ENCODE results near the gene ARSB.
"Not testable (repeated sequence)": the region's sequence is repeated elsewhere in the genome, so short reads cannot be mapped to it uniquely, and the experiment has no call there.

Gene ARSB

DNA sequence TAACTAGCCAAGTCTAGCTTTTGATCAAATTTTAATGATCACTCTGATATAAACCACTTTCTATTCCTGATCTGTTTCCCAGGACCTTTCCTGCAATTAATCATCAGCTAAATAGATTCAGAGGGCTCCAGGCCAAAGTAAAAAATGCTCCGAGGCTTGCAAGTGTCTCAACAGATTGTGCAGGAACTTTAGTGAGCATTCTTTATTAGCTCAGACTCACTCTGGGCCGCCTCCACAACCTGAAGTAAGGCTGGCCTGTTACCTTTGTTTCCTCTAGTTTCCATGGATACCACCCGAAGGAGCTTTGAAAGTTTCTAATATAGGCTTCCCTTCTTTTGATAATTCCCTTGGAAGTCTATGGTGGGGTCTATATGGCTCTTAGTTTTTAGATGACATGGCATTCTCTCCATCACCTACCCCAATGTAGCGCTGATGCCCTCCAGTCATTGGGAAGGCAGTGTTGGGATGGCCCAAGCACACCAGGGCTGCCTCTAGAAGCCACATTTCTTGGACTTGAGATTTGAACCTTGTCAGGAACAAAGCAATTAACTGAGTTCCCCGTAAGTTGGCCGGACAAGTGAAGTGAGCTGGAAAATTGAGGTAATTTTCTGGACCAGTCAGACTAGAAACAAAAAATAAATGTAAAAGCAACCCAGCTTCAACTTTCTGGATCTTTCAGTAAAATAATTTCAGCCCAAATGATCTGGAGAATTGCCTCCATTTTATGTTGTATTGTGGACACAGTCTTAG, 238.9 kb downstream of the ARSB start:
- no peak for FAIRE-seq

DNA sequence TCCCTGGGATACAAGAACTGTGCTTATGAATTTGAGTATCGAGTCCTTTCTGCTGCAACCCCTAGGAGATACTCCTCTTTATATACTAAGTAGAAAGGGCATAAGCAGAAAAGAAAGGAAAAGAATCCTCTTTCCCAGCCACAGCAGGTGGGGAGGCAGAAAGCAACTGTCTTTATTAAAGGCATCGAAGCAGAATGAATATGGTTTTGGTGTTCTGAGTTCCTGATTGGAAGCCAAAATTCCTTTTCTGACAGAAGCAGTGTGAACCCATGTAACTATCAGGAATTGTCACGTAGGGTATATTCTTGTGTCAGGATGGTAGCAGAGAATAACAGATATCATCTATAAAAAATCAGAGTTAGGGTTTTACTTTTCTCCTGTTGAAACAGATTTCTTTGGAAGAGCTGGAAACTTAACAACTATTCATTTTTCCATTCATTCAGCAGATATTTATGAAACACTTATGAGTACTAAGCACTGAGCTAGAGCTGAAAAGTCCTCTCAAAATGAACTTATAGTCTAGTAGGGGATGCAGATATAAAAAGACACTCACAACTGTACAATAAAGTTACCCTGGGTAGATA, 240.1 kb downstream of the ARSB start:
- no peak for FAIRE-seq

DNA sequence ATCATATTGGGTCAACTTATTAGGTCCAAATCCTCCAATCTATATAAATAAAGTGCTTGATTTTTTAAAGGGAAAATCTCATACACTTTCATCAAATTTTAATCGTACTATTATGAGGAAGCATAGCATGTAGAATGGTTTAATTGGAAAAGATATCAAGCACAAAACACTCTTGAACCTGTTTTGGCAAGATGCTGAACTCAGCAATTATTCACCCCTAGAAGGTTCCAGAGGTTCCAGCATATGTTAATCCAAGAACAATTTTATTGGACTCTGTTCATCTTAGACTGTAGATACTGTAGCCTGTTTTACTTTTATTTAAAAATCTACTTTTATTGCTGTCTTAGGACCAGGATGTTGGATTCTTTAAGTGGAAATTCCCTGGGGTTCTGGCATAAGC, 244.1 kb downstream of the ARSB start:
- FAIRE-seq, result no peak

DNA sequence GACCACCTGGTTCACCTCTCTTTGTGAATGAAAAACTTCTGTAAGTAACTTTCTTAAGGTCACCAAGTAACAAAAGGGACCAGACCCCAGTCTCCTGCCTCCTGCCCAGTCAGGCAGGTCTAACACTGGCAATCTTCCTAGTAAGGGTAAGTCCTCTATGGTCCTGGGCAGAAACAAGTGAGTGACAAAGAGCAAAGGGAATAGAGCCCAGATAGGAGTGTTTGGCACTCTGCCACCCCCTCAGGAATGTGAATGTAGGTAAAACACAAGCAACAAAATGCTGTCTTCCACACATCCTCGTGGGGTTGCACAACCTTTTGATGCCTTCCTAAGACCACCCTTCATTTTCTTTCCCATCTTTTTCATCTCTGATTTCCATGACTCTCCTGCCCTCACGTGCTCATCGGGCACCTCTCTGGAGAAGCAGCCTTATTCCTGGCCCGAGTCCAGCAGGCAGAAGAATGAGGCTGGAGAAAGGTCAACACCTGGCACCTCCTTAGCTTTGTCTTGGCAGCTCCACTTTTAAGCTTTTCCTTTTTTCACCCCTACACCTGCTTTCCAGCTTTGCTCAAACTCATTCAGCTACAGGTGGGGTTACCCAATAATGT, 246.3 kb downstream of the ARSB start:
- FAIRE-seq, result no peak

DNA sequence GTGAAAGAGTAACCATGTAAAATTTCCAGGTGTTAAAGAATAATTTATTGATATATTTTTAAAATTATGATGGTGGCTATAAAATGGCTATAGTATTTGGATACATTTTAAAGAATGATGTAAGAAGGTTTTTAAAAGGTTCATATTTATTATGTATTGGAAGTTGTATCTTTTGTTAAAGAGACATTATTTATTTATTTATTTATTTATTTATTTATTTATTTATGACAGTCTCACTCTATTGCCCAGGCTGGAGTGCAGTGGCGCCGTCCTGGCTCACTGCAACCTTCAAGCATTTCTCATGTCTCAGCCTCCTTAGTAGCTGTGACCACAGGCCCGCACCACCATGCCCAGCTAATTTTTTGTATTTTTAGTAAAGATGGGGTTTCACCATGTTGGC, 247.0 kb downstream of the ARSB start:
- FAIRE-seq, result peak; percentile 62

DNA sequence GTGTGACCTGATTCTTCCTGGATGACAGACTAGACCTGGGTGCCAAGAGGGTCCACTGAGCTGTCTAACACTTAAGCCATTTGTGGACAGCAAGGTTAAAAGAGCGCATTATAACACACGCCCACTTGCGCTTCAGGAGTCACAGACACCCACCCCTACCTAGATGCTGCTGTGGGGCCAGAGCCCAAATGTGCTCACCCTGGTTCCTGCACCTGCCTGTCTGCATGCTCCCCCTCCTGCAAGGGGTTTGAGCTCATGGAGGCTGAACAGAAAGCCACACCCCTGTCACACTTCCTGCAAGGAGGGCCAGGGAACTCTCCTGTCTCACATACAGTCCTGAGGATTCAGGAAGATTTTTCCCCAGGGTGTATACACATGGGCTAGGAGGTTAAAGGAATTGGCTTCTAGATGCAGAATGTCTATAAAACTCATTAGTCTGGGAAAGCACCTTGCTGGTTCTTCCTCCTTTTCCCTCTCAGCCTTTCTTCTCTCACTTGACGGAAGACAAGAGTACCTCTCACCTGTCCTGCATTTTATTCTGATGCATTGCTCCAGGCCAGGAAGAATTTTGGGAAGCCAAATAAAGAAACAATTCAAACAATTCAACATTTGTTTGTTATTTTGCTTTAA, 249.2 kb downstream of the ARSB start:
- FAIRE-seq, result no peak

DNA sequence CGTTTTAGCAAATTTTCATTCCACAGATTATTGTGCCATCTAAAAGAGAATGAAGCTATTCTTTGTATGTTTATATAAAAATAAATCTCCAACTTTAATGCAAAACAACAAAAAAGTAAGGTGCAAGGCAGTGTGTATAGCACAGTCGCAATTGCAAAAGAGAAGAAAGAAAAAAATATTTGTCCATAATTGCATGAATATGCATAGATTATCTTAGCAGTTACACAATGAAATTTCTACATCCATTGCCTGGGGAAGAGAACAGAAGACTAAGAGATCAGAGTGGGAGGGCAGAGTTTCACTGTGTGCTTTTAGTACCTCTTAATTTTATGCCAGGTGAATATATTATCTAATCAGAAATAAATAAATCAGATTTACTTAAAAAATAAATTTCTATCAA, 250.2 kb downstream of the ARSB start:
- no peak for FAIRE-seq

DNA sequence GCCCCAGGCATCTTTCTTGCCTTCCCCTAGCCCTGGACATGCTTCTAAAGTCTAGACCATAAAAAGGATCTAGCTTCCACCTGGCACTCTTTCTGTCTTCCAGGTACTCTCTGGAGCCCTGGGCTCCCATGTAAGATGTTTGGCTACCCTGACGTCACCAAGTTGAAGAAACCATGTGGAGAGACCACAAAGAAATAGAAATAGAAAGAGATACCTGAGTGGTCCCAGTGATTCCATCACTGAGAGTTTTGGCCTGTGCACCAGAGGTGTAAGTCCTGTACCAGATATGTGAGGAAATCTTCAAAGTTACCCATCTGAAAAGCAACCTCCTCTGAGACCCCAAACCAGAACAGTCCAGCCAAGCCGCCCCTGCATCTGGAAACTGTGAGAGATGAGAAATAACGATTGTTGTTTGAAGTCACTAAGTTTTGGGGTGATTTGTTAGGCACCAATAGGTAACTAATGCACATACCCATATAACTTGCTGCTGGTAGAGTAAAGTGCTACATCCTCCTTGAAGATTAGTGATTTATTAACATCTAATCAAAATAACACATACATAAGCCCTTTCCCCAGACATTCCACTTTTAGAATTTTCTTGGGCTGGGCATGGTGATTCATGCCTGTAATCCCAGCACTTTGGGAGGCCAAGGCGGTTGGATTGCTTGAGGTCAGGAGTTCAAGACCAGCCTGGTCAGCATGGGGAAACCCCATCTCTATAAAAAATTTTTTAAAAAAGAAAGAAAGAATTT, 250.8 kb downstream of the ARSB start:
- FAIRE-seq, result no peak

DNA sequence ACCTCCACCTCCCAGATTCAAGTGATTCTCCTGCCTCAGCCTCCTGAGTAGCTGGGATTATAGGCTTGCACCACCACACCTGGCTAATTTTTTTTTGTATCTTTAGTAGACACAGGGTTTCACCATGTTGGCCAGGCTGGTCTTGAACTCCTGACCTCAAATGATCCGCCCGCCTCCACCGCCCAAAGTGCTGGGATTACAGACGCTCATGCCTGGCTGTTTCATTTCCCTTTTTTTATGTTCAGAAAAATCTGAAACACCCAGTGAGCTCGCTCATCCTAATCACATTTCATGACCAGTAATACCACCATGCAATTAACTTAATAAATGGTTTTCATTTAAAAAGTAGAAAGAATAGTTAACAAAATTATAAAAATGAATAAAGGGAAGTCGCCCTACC, 252.4 kb downstream of the ARSB start:
- not testable (repeated sequence) for FAIRE-seq

DNA sequence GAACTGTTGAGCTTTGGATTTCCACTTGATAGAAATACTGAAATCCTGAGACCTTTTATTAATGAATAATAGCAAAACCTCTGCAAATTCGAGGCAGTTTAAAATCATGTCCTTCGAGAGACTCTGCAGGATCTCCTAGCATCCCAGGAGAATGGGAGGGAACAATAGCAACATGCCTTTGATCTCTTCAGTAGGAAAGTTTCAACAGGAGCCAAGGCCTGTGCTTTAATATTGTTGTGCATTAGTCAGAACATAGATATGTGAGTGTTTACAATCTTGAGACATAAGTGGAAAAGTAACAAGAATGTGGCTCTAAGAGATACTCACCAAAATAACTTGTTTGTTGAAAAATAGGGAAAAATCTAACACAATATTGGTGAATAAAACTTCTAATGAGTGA, 253.2 kb downstream of the ARSB start:
- no peak for FAIRE-seq

DNA sequence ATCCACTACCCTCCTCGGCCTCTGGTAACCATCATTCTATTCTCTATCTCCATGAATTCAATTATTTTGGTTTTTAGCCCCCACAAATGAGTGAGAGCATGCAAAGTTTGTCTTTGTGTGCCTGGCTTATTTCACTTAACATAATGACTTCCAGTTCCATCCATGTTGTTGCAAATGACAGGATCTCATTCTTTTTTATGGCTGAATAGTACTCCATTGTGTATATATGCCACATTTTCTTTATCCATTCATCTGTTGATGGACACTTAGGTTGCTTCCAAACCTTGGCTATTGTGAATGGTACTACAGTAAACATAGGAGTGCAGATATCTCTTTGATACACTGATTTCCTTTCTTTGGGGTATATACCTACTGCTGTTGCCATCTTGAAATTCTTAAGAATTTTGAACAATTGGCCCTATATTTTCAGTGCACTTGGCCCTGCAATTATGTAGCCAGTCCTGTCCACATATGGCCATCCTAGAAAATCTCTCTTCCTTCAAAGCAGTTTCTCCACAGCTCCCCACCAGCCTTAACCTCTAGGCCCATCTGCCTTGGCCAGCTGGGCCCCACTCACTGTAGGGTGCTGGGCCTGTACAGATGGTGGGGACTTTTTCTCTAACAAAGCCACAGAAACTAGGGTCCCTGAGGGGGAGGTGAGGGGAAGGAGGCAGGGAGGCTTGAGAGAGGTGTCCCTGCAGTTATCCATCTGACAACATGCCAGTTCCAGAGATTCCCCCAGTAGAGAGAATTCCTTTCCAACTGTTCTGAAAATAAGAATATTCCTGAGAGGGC, 254.6 kb downstream of the ARSB start:
- FAIRE-seq, result no peak

DNA sequence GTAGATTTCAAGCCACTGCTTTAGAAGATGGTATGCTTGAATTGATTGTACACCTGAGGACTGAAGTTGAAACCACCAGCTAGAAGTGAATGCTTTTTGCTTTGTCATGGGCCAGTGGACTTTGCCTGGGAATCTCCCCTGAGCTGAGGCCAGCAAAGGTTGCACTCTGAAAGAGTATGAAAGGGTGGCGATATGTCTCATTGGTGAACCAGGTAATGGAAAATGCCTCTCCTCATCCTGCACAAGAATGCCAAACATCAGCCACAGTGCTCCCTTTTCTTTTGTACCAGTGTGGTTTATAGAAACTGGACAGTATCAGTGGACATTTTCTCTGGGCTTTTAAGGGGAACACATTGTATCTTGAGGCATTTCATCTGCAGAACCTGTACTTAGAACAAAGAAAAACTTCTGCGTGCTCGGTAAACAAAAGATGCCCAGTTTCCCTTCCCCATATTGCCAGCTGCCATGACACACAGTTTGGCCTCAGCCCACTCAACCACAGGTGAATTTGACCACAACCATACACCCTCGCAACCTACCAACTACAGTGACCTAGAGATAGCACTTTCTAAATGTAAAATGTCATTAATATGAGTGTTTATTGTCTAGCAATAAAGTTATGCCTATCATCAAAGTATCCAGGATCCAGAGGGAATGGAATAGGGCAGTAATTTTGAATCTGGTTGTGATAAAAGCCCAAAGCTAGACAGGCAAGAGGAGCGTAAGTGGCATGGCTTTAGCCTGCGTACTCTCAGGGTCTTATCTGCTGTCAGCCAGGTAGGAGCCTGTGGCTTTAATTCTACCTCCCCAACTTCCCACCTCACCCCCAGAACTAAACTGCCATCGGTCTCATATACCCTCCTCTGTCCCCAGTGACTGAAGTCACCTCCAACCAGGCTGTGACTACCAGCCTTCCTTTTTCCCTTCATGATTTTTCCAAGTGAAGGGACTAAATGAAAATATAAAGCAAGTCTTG, 257.0 kb downstream of the ARSB start:
- no peak for FAIRE-seq

Measured in TTC549 (cell line).